Natural killer cell (primary cell): ENCODE results near the gene CHID1. TPM values are rescaled to one million over a fixed set of nuclear protein-coding genes. Genes with fewer than 3 reads are reported as not detected.

ENCODE experiments used
- ATAC-seq, 3 donors: fragments of 150-1000 bp in 2 of 3; fragments of 200-7000 bp in 1 of 3; cut with Tn5 transposase; 1 replicate in 1 of 3; 2 replicates in 2 of 3; pipeline ENCODE4 v1.10.0; 2021; ENCODE audit warnings: mild to moderate bottlenecking in 2 of 3, moderate library complexity in 2 of 3
- DNase-seq, 2 donors: peaks; one replicate each; pipeline versions ENCODE4 v3.0.0 to v3.0.0-alpha.2; 2013 to 2021; ENCODE audit warnings: mixed read lengths in 1 of 2
- H3K27ac ChIP-seq: one replicate; pipeline ENCODE4 v1.5.1; 2013; ENCODE audit warnings: mild to moderate bottlenecking, low read length
- H3K27me3 ChIP-seq: one replicate; pipeline ENCODE4 v1.6.1; 2013; ENCODE audit warnings: low read length; ENCODE audit not compliant: control insufficient read depth, insufficient read depth
- H3K36me3 ChIP-seq: one replicate; pipeline ENCODE4 v1.6.1; 2013; ENCODE audit warnings: low read length; ENCODE audit not compliant: control insufficient read depth, insufficient read depth
- H3K4me1 ChIP-seq: one replicate; pipeline ENCODE4 v1.6.1; 2013; ENCODE audit warnings: low read length; ENCODE audit not compliant: control insufficient read depth, insufficient read depth
- H3K4me3 ChIP-seq: one replicate; pipeline ENCODE4 v1.5.1; 2013; ENCODE audit warnings: low read length
- H3K9me3 ChIP-seq: one replicate; pipeline ENCODE4 v1.6.1; 2013; ENCODE audit warnings: low read length; ENCODE audit not compliant: control insufficient read depth, insufficient read depth
- H3K27ac Mint-ChIP-seq, 2 donors: one replicate each; pipeline ENCODE4 v1.8.0; 2022; ENCODE audit warnings: mild to moderate bottlenecking in 2 of 2, mixed read lengths in 2 of 2, moderate library complexity in 1 of 2
- H3K27me3 Mint-ChIP-seq, 2 donors: one replicate each; pipeline ENCODE4 v1.8.0; 2022; ENCODE audit warnings: low read depth in 2 of 2, mixed read lengths in 2 of 2
- H3K36me3 Mint-ChIP-seq: one replicate; pipeline ENCODE4 v1.8.0; 2022; ENCODE audit warnings: mixed read lengths
- H3K4me1 Mint-ChIP-seq, 2 donors: one replicate each; pipeline ENCODE4 v1.8.0; 2022; ENCODE audit warnings: mixed read lengths in 2 of 2
- H3K4me3 Mint-ChIP-seq: one replicate; pipeline ENCODE4 v1.8.0; 2022; ENCODE audit warnings: mild to moderate bottlenecking, moderate library complexity, mixed read lengths
- H3K9me3 Mint-ChIP-seq, 2 donors: one replicate each; pipeline ENCODE4 v1.8.0; 2022; ENCODE audit warnings: mixed read lengths in 2 of 2
- WGBS: methylation state at CpG from one replicate; pipeline ENCODE4 v1.1.7; 2013; ENCODE audit warnings: missing lambda C conversion rate; ENCODE audit not compliant: insufficient coverage; 5-methylcytosine and 5-hydroxymethylcytosine counted together
- intact Hi-C: fragments of 100-400 bp; cut with micrococcal nuclease; formaldehyde crosslinking; loops from one replicate; pipeline ENCODE4 v1.14.2; 2022
- total RNA-seq, 4 donors: library from RNA; stranded (reverse); fragments of 120-200 nt in 1 of 4; gene quantifications; one replicate each; pipeline versions ENCODE4 v1.2.3 to v1.2.4, GENCODE V29; 2013 to 2022
- TF ChIP-seq, protein P1 (sequence below): fragments of 200-600 bp; IDR thresholded peaks from one replicate; pipeline ENCODE4 v1.8.0; 2022; ENCODE audit warnings: antibody characterized with exemption

CHID1 gene
- total RNA-seq, 3 donors from 2014 or later (not counting 1 experiment from before 2014, with no cell fraction given), result 32.6 to 40.3 (median 33.2) TPM

GRCh38 chr11:953512-953911 is 42.9 kb upstream of the CHID1 start:
- peaks cover 40 to 47% of the 10 kb centered on the region in 2 donors for H3K4me1 Mint-ChIP-seq
- no peaks in the 10 kb centered on the region for H3K27me3 ChIP-seq
- no peak overlapping the region for H3K27ac ChIP-seq
- ATAC-seq (no peak), DNase-seq (no peak)
- peak overlapping the region in 1 of 2 donors; percentile 39 for H3K27ac Mint-ChIP-seq
- H3K4me3 Mint-ChIP-seq, result peak overlapping the region; percentile 17
- intact Hi-C loops, result no loop called here
- H3K27me3 Mint-ChIP-seq, result no peaks in the 10 kb centered on the region
- peaks cover 0 to 2% of the 10 kb centered on the region in 2 donors for H3K9me3 Mint-ChIP-seq
- no peak overlapping the region for H3K4me3 ChIP-seq
- no peaks in the 10 kb centered on the region for H3K36me3 ChIP-seq
- peaks cover 9% of the 10 kb centered on the region for H3K4me1 ChIP-seq
- WGBS, result 85% methylated on average over 10 of the region's 13 CpGs
- no peaks in the 10 kb centered on the region for H3K36me3 Mint-ChIP-seq
- peaks cover 10% of the 10 kb centered on the region for H3K9me3 ChIP-seq
- TF ChIP-seq, protein P1, sequence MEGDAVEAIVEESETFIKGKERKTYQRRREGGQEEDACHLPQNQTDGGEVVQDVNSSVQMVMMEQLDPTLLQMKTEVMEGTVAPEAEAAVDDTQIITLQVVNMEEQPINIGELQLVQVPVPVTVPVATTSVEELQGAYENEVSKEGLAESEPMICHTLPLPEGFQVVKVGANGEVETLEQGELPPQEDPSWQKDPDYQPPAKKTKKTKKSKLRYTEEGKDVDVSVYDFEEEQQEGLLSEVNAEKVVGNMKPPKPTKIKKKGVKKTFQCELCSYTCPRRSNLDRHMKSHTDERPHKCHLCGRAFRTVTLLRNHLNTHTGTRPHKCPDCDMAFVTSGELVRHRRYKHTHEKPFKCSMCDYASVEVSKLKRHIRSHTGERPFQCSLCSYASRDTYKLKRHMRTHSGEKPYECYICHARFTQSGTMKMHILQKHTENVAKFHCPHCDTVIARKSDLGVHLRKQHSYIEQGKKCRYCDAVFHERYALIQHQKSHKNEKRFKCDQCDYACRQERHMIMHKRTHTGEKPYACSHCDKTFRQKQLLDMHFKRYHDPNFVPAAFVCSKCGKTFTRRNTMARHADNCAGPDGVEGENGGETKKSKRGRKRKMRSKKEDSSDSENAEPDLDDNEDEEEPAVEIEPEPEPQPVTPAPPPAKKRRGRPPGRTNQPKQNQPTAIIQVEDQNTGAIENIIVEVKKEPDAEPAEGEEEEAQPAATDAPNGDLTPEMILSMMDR, result no peak

GRCh38 chr11:952406-953385 is 42.1 kb upstream of the CHID1 start:
- peaks cover 0 to 2% of the 10 kb centered on the region in 2 donors for H3K9me3 Mint-ChIP-seq
- Histone ChIP-seq H3K9me3 (peaks cover 10% of the 10 kb centered on the region), H3K4me3 (no peak overlapping the region), H3K27me3 (no peaks in the 10 kb centered on the region), H3K36me3 (no peaks in the 10 kb centered on the region), H3K27ac (no peak overlapping the region), H3K4me1 (peaks cover 9% of the 10 kb centered on the region)
- H3K4me1 Mint-ChIP-seq, result peaks cover 36 to 43% of the 10 kb centered on the region in 2 donors
- H3K36me3 Mint-ChIP-seq, result no peaks in the 10 kb centered on the region
- DNase-seq (no peak), ATAC-seq (no peak)
- intact Hi-C loops, result no loop called here
- TF ChIP-seq, protein P1, result no peak
- H3K27ac Mint-ChIP-seq, result peak overlapping the region in 1 of 2 donors; percentile 39
- H3K4me3 Mint-ChIP-seq, result no peak overlapping the region
- H3K27me3 Mint-ChIP-seq, result no peaks in the 10 kb centered on the region
- WGBS, result 95% methylated on average over 18 of the region's 18 CpGs

GRCh38 chr11:951507-951906 is 40.9 kb upstream of the CHID1 start:
- TF ChIP-seq, protein P1, result no peak
- no peak overlapping the region for H3K27ac Mint-ChIP-seq
- Histone ChIP-seq H3K4me1 (peaks cover 9% of the 10 kb centered on the region), H3K4me3 (no peak overlapping the region), H3K27me3 (no peaks in the 10 kb centered on the region), H3K36me3 (no peaks in the 10 kb centered on the region), H3K9me3 (peaks cover 10% of the 10 kb centered on the region), H3K27ac (no peak overlapping the region)
- H3K36me3 Mint-ChIP-seq, result no peaks in the 10 kb centered on the region
- no peak overlapping the region for H3K4me3 Mint-ChIP-seq
- H3K4me1 Mint-ChIP-seq, result peaks cover 34 to 41% of the 10 kb centered on the region in 2 donors
- no peak for DNase-seq
- H3K27me3 Mint-ChIP-seq, result no peaks in the 10 kb centered on the region
- H3K9me3 Mint-ChIP-seq, result peaks cover 0 to 2% of the 10 kb centered on the region in 2 donors
- WGBS, result over 99% methylated on average over 9 of the region's 9 CpGs
- intact Hi-C loops, result no loop called here
- ATAC-seq, result no peak
